ENCODE results near the gene ZIC4. TPM values are rescaled to one million over a fixed set of nuclear protein-coding genes. Genes with fewer than 3 reads are reported as not detected.

Gene ZIC4
- total and polyA plus RNA-seq, 9 of the 15 experiments (the other 6 are each of a cell fraction or from before 2014, with no cell fraction given) = not detected

- TF ChIP-seq IFI16 (CRISPR knock-in tag; IDR thresholded peaks at IDR 0.05) = no peak
- no peak for TF ChIP-seq ESRRA (IDR thresholded peaks at IDR 0.05; ENCODE audit: borderline replicate concordance, low read depth)
- TF ChIP-seq HMGN3 (IDR thresholded peaks at IDR 0.05; ENCODE audit: borderline replicate concordance, extremely low read depth, insufficient read length, low read depth, low read length) = no peak
- no peak for TF ChIP-seq ETV6 (IDR thresholded peaks at IDR 0.05; ENCODE audit: borderline replicate concordance in 1 of 2, low read depth in 2 of 2, low read length in 1 of 2)
- TF ChIP-seq ETV6 (CRISPR knock-in tag; IDR thresholded peaks at IDR 0.05; ENCODE audit: borderline replicate concordance) = no peak
- no peak for TF ChIP-seq DACH1 (IDR thresholded peaks at IDR 0.05; ENCODE audit: partially characterized antibody)
- TF ChIP-seq KDM2B (CRISPR knock-in tag; IDR thresholded peaks at IDR 0.05) = no peak
- TF ChIP-seq, protein P1, sequence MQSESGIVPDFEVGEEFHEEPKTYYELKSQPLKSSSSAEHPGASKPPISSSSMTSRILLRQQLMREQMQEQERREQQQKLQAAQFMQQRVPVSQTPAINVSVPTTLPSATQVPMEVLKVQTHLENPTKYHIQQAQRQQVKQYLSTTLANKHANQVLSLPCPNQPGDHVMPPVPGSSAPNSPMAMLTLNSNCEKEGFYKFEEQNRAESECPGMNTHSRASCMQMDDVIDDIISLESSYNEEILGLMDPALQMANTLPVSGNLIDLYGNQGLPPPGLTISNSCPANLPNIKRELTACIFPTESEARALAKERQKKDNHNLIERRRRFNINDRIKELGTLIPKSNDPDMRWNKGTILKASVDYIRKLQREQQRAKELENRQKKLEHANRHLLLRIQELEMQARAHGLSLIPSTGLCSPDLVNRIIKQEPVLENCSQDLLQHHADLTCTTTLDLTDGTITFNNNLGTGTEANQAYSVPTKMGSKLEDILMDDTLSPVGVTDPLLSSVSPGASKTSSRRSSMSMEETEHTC (IDR thresholded peaks at IDR 0.05) = no peak
- no peak for TF ChIP-seq KLF10 (CRISPR knock-in tag; IDR thresholded peaks at IDR 0.05)
- no peak for TF ChIP-seq MLX (CRISPR knock-in tag; conservative IDR thresholded peaks at IDR 0.05)
These were observed 15.9 kb upstream of the ZIC4 start (continued) for GRCh38 chr3:147422196-147422595.

All from K562 (cell line).